Chondrocyte (in vitro differentiated cells): ENCODE data around the gene MED26. TPM values are rescaled to one million over a fixed set of nuclear protein-coding genes. Genes with fewer than 3 reads are reported as not detected.
A peak's percentile ranks its signal among the peaks of the same experiment; 100 is the strongest.

ENCODE experiments used
- DNase-seq: peaks from one replicate; pipeline ENCODE4 v3.0.0; 2021; ENCODE audit warnings: mixed read lengths, low spot score
- H3K27ac Mint-ChIP-seq: one replicate; pipeline ENCODE4 v1.8.0; 2021; ENCODE audit warnings: mild to moderate bottlenecking, moderate library complexity, mixed read lengths; ENCODE audit not compliant: unreplicated experiment
- H3K27me3 Mint-ChIP-seq: 2 replicates; pipeline ENCODE4 v1.8.0; 2021; ENCODE audit warnings: low read depth, mixed read lengths
- H3K36me3 Mint-ChIP-seq: 2 replicates; pipeline ENCODE4 v1.8.0; 2021; ENCODE audit warnings: low read depth, mixed read lengths
- H3K4me1 Mint-ChIP-seq: 2 replicates; pipeline ENCODE4 v1.8.0; 2021; ENCODE audit warnings: low read depth, mild to moderate bottlenecking, mixed read lengths
- H3K4me3 Mint-ChIP-seq: one replicate; pipeline ENCODE4 v1.8.0; 2021; ENCODE audit warnings: mild to moderate bottlenecking, moderate library complexity, mixed read lengths; ENCODE audit not compliant: unreplicated experiment
- H3K9me3 Mint-ChIP-seq: 2 replicates; pipeline ENCODE4 v1.8.0; 2021; ENCODE audit warnings: low read depth, mixed read lengths
- total RNA-seq: library from RNA; stranded (reverse); gene quantifications from 3 replicates; pipeline ENCODE4 v1.2.1, GENCODE V29; 2021
- TF ChIP-seq, protein P1 (sequence below): fragments of 200-600 bp; sonication (generic); IDR thresholded peaks from 2 replicates; pipeline ENCODE4 v1.5.0; 2021; ENCODE audit warnings: antibody characterized with exemption, mild to moderate bottlenecking, moderate library complexity

MED26 gene
- total RNA-seq, 1 donor from 2014 or later = 8.7 TPM

DNA sequence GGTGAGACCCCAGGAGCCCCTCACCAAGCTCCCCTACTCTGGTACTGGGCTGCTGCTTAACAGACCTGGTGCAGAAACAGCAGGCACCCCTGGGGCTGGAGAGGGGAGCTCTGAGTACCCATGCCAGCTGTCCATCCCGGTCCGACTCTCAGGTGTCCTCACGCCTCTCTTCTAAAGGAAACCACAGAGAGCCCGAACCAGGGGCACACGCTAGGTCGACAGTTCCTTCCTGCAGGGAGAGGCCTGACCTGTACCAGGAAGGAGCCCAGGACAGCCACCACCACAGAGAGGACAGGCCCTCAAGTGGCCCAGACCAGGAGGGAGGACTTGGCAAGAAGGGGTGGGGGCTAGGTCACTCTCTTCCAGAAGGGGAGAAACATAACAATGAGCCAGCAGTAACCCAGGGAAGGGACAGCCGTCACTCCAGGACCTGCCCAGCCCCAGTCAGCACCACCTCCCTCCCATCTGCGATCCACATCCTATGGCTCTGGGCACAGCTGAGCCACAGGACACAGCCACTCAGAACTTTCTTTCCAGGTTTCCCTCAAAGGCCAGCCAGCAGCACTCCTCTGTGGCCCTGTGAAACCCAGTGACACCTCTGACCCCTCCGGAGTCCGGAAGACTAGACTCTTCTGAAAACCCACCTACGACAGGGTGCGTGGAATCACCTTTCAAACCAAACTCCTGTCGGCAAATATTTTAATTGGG, 42.8 kb downstream of the MED26 start:
- Mint-ChIP-seq H3K27me3 (no peaks in the 10 kb centered on the region), H3K27ac (peak overlapping the region; percentile 94), H3K9me3 (no peaks in the 10 kb centered on the region), H3K4me3 (no peak overlapping the region), H3K36me3 (no peaks in the 10 kb centered on the region), H3K4me1 (peaks cover 82% of the 10 kb centered on the region)
- DNase-seq = no peak
- TF ChIP-seq, protein P1, sequence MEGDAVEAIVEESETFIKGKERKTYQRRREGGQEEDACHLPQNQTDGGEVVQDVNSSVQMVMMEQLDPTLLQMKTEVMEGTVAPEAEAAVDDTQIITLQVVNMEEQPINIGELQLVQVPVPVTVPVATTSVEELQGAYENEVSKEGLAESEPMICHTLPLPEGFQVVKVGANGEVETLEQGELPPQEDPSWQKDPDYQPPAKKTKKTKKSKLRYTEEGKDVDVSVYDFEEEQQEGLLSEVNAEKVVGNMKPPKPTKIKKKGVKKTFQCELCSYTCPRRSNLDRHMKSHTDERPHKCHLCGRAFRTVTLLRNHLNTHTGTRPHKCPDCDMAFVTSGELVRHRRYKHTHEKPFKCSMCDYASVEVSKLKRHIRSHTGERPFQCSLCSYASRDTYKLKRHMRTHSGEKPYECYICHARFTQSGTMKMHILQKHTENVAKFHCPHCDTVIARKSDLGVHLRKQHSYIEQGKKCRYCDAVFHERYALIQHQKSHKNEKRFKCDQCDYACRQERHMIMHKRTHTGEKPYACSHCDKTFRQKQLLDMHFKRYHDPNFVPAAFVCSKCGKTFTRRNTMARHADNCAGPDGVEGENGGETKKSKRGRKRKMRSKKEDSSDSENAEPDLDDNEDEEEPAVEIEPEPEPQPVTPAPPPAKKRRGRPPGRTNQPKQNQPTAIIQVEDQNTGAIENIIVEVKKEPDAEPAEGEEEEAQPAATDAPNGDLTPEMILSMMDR = no peak

DNA sequence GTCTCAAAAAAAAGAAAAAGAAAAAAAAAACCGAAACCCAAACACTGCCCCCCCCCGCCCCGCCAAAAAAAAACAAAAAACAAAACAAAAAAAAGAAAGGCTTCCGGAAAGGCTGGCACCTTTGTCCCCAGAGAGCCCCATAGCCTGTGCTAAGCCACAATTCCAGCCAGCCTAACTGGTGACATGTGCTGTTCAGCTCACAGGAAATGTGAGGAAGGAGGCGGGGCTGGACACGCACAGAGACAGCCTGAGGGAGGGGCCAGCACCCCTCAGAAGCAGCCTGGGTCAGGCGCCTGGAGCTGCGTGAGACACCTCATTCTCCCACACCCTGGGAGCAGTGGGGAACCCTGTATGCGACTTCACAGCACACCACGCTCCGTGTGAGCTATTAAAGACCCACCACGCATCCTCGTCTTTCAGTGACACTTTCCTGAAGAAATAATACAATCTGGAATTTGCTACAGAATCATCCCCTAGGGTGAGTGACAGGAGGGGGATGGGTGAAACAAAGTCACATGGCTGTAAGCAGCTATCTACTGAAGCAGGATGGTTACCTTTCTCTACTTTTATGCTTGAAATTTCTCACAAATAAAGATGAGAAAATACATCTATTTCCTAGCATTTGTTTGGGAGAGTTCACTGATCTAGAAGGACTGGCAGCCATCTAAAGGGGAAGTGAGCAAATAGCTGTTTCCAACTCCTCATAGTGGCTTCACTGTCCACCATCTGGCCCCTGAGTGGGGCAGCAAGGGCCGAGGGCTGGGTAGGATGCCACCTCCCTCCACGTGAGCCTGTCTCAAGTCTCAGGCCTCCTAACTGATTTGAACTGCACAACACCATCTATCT, 43.5 kb downstream of the MED26 start:
- Mint-ChIP-seq H3K27me3 (no peaks in the 10 kb centered on the region), H3K4me3 (peak overlapping the region; percentile 59), H3K9me3 (no peaks in the 10 kb centered on the region), H3K27ac (peak overlapping the region; percentile 94), H3K4me1 (peaks cover 82% of the 10 kb centered on the region), H3K36me3 (no peaks in the 10 kb centered on the region)
- DNase-seq = no peak
- TF ChIP-seq, protein P1 = no peak

DNA sequence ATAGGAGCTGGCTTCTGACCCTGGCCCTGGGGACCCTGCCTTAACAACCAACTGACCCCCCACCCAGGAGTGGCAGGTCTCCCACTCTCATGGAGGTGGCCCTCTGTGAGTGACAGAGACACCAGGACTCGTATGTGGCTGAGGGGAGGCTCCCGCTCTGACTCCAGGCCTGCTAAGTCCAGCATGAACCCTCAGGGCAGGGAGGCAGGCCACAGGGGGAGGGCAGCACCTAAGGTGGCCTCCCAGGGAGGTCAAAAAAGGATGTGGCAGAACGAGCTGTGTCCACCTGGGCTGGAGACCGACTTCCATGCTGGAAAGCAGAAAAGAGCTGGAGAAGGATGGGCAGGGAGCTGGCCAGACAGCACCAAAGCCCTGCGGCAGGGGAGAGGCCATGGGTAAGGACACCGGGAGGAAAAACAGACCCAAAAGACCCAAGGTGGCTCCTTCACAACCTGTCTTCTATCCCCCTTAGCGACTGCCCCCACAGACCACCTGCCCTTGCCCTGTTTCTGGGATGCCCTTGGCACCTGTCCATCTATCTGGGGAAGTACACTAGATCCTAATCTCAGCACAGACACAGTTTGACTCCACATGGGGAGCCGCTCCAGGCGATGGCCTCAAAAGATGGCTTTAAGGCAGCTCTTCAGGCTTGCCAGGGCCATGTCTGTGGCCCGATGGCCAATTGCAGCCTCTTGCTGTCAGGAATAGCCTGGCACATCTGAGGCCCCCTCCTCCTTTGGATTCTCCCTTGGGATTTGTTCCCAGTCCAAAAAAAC, 45.3 kb downstream of the MED26 start:
- DNase-seq = no peak
- TF ChIP-seq, protein P1 = no peak

DNA sequence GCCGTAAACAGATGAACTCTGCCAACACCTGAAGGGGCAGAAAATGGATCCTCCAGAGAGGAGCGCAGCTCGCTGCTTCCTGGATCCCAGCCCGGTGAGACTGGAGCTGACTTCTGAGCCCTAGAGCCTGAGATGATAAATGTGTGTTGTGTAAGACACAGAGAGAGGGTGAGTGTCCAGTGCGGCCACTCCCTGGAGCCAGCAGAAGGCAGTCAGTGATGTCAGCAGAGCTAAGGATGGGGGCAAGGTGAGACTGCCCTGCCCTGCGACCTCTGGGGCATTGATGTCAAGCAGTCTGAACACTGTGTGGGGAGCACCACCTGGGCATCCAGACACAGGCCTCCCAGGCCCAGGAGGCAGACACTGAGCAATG, 46.0 kb downstream of the MED26 start:
- Mint-ChIP-seq H3K4me3 (no peak overlapping the region), H3K36me3 (peaks cover 3% of the 10 kb centered on the region), H3K9me3 (no peaks in the 10 kb centered on the region), H3K27me3 (no peaks in the 10 kb centered on the region), H3K27ac (peak overlapping the region; percentile 77), H3K4me1 (peaks cover 61% of the 10 kb centered on the region)
- TF ChIP-seq, protein P1 = no peak
- no peak for DNase-seq

More for the DNA sequence above, 45.3 kb downstream of the MED26 start:
- H3K4me1 Mint-ChIP-seq = peaks cover 68% of the 10 kb centered on the region
- peak overlapping the region; percentile 12 for H3K27ac Mint-ChIP-seq
- no peaks in the 10 kb centered on the region for H3K9me3 Mint-ChIP-seq
- H3K36me3 Mint-ChIP-seq = peaks cover 3% of the 10 kb centered on the region
- H3K27me3 Mint-ChIP-seq = no peaks in the 10 kb centered on the region
- H3K4me3 Mint-ChIP-seq = no peak overlapping the region
